Measurements from ENCODE around the gene NFAM1. TPM values are rescaled to one million over a fixed set of nuclear protein-coding genes. Genes with fewer than 3 reads are reported as not detected.

Gene NFAM1
- total and polyA plus RNA-seq, 2 of the 13 experiments (the other 11 are each of a cell fraction or from before 2014, with no cell fraction given) = 0.03 TPM; not detected in 1

GRCh38 chr22:42365111-42365865 is 66.9 kb downstream of the NFAM1 start (continued):
- TF ChIP-seq USF2 (IDR thresholded peaks at IDR 0.05; ENCODE audit: low read depth, low read length) (no peak), USF2 (CRISPR knock-in tag; IDR thresholded peaks at IDR 0.05; ENCODE audit: borderline replicate concordance) (no peak), MEIS2 (CRISPR knock-in tag; IDR thresholded peaks at IDR 0.05) (no peak), ZNF512 (CRISPR knock-in tag; IDR thresholded peaks at IDR 0.05) (no peak), FOXO4 (CRISPR knock-in tag; conservative IDR thresholded peaks at IDR 0.05) (no peak), RORA (CRISPR knock-in tag; IDR thresholded peaks at IDR 0.05) (no peak)
